ENCODE results near the gene CPEB3. TPM values are rescaled to one million over a fixed set of nuclear protein-coding genes. Genes with fewer than 3 reads are reported as not detected.
A peak's percentile ranks its signal among the peaks of the same experiment; 100 is the strongest.

Gene CPEB3
- total RNA-seq, 1 experiment from 2014 or later: 2.4 TPM

GRCh38 chr10:92213049-92213448 is 77.8 kb downstream of the CPEB3 start:
- ATAC-seq (no peak), DNase-seq (ENCODE audit: low read depth, low spot score) (no peak)
- ChIA-PET CTCF (no interaction called here), POLR2A (no interaction called here)
- no peaks in the 10 kb centered on the region for H3K27me3 ChIP-seq (ENCODE audit: control insufficient read depth, insufficient read depth, low read length)
- TF ChIP-seq REST (IDR thresholded peaks at IDR 0.05; ENCODE audit: insufficient read depth in 1 of 2, low read depth in 2 of 2, low read length in 1 of 2): no peak
- TF ChIP-seq POLR2AphosphoS5 (IDR thresholded peaks at IDR 0.05; ENCODE audit: low read depth, low read length): no peak
- TF ChIP-seq SIN3A (IDR thresholded peaks at IDR 0.05; ENCODE audit: borderline replicate concordance, insufficient read depth, low read depth, low read length): no peak
- no peak for TF ChIP-seq CTCF (IDR thresholded peaks at IDR 0.05)
- no peak for TF ChIP-seq TCF7L2 (IDR thresholded peaks at IDR 0.05; ENCODE audit: low read depth, low read length)
- no peaks in the 10 kb centered on the region for H3K4me1 ChIP-seq (ENCODE audit: control insufficient read depth, insufficient read depth, low read length)
- TSS peak; percentile 55 for BruUV-seq (replicated peaks)
- H3K36me3 ChIP-seq (ENCODE audit: control insufficient read depth, insufficient read depth, low read length): no peaks in the 10 kb centered on the region
- no peaks in the 10 kb centered on the region for H3K9me3 ChIP-seq (ENCODE audit: control insufficient read depth, insufficient read depth, low read depth, low read length)
- no peak overlapping the region for H3K27ac ChIP-seq (ENCODE audit: low read length)
- in situ Hi-C loops (cut with HindIII; ENCODE audit: low pct_unique_long_range_greater_than_20kb, low sequenced_read_pairs): no loop called here
- intact Hi-C loops (cut with micrococcal nuclease; ENCODE audit: unreplicated experiment): no loop called here
- no peak overlapping the region for H3K4me3 ChIP-seq (ENCODE audit: low read depth in 2 of 2, low read length in 2 of 2)

GRCh38 chr10:92208736-92209135 is 82.1 kb downstream of the CPEB3 start:
- H3K27me3 ChIP-seq (ENCODE audit: control insufficient read depth, insufficient read depth, low read length): no peaks in the 10 kb centered on the region
- DNase-seq (ENCODE audit: low read depth, low spot score) (no peak), ATAC-seq (no peak)
- no TSS peak for BruUV-seq (replicated peaks)
- H3K36me3 ChIP-seq (ENCODE audit: control insufficient read depth, insufficient read depth, low read length): no peaks in the 10 kb centered on the region
- intact Hi-C loops (cut with micrococcal nuclease; ENCODE audit: unreplicated experiment): no loop called here
- TF ChIP-seq SIN3A (IDR thresholded peaks at IDR 0.05; ENCODE audit: borderline replicate concordance, insufficient read depth, low read depth, low read length): no peak
- TF ChIP-seq TCF7L2 (IDR thresholded peaks at IDR 0.05; ENCODE audit: low read depth, low read length): no peak
- no peak for TF ChIP-seq POLR2AphosphoS5 (IDR thresholded peaks at IDR 0.05; ENCODE audit: low read depth, low read length)
- no peak for TF ChIP-seq CTCF (IDR thresholded peaks at IDR 0.05)
- no peak for TF ChIP-seq REST (IDR thresholded peaks at IDR 0.05; ENCODE audit: insufficient read depth in 1 of 2, low read depth in 2 of 2, low read length in 1 of 2)
- H3K4me1 ChIP-seq (ENCODE audit: control insufficient read depth, insufficient read depth, low read length): no peaks in the 10 kb centered on the region
- no peak overlapping the region for H3K4me3 ChIP-seq (ENCODE audit: low read depth in 2 of 2, low read length in 2 of 2)
- ChIA-PET CTCF (interaction anchor here (0.6 kb wide), 1 partner anchor 248 kb away, joined by 5 read pairs; no protein-coding TSS in a partner anchor), POLR2A (interaction anchor here (0.7 kb wide), 3 partner anchors 82 to 273 kb away, joined by 4 to 12 read pairs (median 8); partner anchors contain the start of genes CPEB3 and MARCHF5)
- no peak overlapping the region for H3K27ac ChIP-seq (ENCODE audit: low read length)
- in situ Hi-C loops (cut with HindIII; ENCODE audit: low pct_unique_long_range_greater_than_20kb, low sequenced_read_pairs): no loop called here
- no peaks in the 10 kb centered on the region for H3K9me3 ChIP-seq (ENCODE audit: control insufficient read depth, insufficient read depth, low read depth, low read length)
